HFF-Myc (cell line): ENCODE data around the gene MLLT1.

Source experiments
- DNase-seq: peaks from one replicate; pipeline ENCODE4 v3.0.0-alpha.2; 2011; ENCODE audit warnings: low read depth; ENCODE audit errors: extremely low read depth
- H3K4me3 ChIP-seq: replicated peaks from 2 replicates; pipeline ENCODE4 v1.5.1; 2011; ENCODE audit warnings: low read depth, mild to moderate bottlenecking, control low read depth, low read length
- TF ChIP-seq, protein P1 (sequence below): IDR thresholded peaks from 2 replicates; pipeline ENCODE4 v1.5.1; 2012; ENCODE audit warnings: mild to moderate bottlenecking, low read depth, low read length, control low read depth; ENCODE audit errors: missing control alignments

MLLT1 gene

DNA sequence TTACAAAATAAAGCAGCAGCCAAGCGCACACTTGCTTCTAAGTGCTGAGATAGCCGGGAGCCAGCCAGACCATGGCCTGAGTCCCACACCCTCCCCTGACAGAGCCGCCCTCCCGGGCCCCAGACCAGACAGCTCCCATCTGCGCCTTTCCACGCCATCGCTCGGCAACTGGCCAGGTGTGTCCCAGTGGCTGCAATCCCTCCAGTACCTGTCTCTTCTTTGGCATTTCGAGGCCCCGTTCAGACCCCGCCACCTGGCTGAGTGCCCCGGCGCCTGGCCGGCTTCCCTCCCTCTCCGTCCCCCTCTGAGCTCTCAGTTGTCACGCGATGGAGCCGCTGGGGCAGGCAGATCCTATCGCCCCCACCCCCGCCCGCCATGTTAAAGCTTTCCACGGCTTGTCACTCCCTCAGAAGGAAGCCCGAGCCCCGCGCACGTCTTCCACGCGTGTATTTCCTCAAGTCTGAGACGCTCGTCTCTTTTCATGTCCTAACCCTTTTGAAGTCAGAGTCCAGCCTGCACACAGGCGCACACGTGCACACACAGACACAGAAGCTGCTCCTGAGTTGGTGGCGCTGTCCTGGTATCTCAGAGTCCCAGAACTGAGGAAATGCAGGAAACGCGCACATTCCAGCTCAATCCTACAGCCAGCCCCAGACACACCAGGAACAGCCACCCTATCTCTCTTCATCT, 7.9 kb downstream of the MLLT1 start:
- H3K4me3 ChIP-seq = peak overlapping the region; percentile 34
- DNase-seq = no peak
- TF ChIP-seq, protein P1, sequence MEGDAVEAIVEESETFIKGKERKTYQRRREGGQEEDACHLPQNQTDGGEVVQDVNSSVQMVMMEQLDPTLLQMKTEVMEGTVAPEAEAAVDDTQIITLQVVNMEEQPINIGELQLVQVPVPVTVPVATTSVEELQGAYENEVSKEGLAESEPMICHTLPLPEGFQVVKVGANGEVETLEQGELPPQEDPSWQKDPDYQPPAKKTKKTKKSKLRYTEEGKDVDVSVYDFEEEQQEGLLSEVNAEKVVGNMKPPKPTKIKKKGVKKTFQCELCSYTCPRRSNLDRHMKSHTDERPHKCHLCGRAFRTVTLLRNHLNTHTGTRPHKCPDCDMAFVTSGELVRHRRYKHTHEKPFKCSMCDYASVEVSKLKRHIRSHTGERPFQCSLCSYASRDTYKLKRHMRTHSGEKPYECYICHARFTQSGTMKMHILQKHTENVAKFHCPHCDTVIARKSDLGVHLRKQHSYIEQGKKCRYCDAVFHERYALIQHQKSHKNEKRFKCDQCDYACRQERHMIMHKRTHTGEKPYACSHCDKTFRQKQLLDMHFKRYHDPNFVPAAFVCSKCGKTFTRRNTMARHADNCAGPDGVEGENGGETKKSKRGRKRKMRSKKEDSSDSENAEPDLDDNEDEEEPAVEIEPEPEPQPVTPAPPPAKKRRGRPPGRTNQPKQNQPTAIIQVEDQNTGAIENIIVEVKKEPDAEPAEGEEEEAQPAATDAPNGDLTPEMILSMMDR = peak; percentile 14

DNA sequence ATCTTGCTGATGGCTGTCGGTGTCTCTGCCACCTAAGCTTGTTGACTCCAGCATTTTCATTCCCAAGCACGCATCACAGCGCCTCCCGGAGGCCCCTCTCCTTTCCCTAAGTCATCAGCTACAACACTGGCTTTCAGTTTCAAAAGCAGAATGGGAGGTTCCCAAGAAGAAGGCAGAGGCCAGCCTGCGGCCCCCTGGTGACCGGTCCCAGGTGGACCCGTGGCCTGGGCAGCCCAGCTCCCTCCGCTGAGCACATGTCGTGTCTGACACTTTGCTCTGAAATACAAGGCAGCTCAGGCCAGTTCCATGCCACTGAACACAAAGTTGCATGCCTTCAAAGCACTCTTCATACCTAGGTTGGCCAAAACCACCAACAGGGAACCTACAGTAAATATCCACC, 8.5 kb downstream of the MLLT1 start:
- TF ChIP-seq, protein P1 = peak; percentile 33
- DNase-seq = no peak
- peak overlapping the region; percentile 34 for H3K4me3 ChIP-seq

DNA sequence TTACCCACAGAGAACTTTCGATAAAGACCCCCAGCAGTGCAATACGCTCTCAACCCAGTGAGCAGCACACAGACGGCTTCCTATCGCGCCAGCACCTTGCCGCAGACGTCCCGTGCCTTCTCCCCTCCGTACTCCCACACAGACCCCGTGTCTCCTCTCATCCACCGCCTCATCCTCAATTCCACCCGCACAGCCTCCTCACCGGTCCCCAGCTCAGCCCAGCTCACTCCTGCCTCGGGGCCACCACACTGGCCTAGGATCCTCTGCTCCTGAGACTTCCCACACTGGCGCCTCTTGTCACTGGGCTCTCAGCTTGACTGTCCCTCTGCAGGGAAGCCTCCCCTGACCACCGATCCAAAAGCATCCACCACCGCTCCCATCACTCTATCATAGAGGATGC, 9.0 kb downstream of the MLLT1 start:
- H3K4me3 ChIP-seq = no peak overlapping the region
- DNase-seq = no peak
- TF ChIP-seq, protein P1 = no peak

- no peak overlapping the region for H3K4me3 ChIP-seq
These were observed 9.6 kb downstream of the MLLT1 start for GRCh38 chr19:6270076-6270745.

DNA sequence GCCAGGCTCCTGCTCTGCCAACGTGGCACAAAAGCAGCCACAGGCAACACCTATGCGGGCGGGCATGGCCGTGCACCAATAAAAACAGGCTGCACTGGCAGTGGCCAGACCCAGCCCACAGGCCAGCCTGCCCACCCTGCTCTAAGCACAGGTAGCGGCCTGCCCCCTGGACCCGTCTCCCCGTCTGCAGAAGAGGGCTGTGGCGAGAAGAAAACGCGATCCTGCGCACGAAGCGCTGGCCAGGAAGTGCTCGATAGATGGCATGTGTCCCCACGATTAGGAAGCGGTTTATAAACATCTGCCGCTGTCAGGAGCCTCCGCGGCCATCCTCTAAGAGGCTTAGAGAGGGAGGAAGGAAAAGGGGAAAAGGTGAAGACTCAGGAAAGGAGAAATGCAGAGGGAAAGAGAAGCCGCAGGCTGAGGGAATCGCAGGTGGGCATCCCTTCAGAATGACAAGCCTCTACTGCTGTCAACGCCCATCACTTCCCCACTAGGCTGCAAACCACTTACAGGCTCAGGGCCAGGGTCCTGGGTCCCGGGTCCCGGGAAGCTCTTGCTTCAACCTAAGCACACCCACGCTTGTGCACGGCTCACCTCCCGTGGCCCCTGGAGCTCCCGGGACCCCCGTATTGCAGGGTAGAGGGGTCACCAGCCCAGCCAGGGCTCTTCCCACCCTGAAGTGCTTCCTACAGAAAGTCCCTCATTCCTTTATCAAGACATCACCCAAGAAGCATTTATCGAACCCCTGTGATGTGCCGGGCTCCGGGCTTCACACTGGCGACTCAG, 10.5 kb downstream of the MLLT1 start:
- TF ChIP-seq, protein P1 = no peak
- no peak overlapping the region for H3K4me3 ChIP-seq
- DNase-seq = no peak

More at GRCh38 chr19:6270076-6270745, 9.6 kb downstream of the MLLT1 start:
- no peak for DNase-seq
- TF ChIP-seq, protein P1 = no peak

GRCh38 chr19:6268382-6268771, 11.4 kb downstream of the MLLT1 start:
- no peak overlapping the region for H3K4me3 ChIP-seq
- DNase-seq = no peak
- TF ChIP-seq, protein P1 = no peak
